Limb (tissue), 2 donors: ENCODE results near the gene PRELID3B.

Source experiments
- DNase-seq, 2 donors: peaks; one replicate each; pipeline ENCODE4 v3.0.0-alpha.2; 2016; ENCODE audit errors: extremely low spot score in 2 of 2

Gene PRELID3B

GRCh38 chr20:58996226-58996611, 46.4 kb downstream of the PRELID3B start:
- DNase-seq = no peak

GRCh38 chr20:58995461-58996225, 46.9 kb downstream of the PRELID3B start:
- DNase-seq = no peak

GRCh38 chr20:58994390-58995159, 48.0 kb downstream of the PRELID3B start:
- no peak for DNase-seq

- no peak for DNase-seq
These were observed 49.0 kb downstream of the PRELID3B start for GRCh38 chr20:58993332-58994248.

- DNase-seq = no peak
These were observed 49.7 kb downstream of the PRELID3B start for GRCh38 chr20:58992911-58993310.

- DNase-seq = peak in 1 of 2 donors; percentile 2
These were observed 50.9 kb downstream of the PRELID3B start for GRCh38 chr20:58991715-58992114.

GRCh38 chr20:58990651-58991445, 51.7 kb downstream of the PRELID3B start:
- peak in 1 of 2 donors; percentile 14 for DNase-seq

GRCh38 chr20:58989196-58989595, 53.4 kb downstream of the PRELID3B start:
- peak in 1 of 2 donors; percentile 1 for DNase-seq

GRCh38 chr20:58988565-58988882, 54.1 kb downstream of the PRELID3B start:
- DNase-seq = peak in 1 of 2 donors; percentile 4

- no peak for DNase-seq
These were observed 54.6 kb downstream of the PRELID3B start for GRCh38 chr20:58987790-58988564.

GRCh38 chr20:58986968-58987517, 55.5 kb downstream of the PRELID3B start:
- DNase-seq = peak in 1 of 2 donors; percentile 6

GRCh38 chr20:58986286-58986967, 56.2 kb downstream of the PRELID3B start:
- DNase-seq = no peak

GRCh38 chr20:58985656-58986055, 56.9 kb downstream of the PRELID3B start:
- no peak for DNase-seq

GRCh38 chr20:58984691-58985090, 57.9 kb downstream of the PRELID3B start:
- DNase-seq = no peak
